Measurements from ENCODE around the gene EIF3D. TPM values are rescaled to one million over a fixed set of nuclear protein-coding genes. Genes with fewer than 3 reads are reported as not detected.

EIF3D gene
- 100 to 1,000 TPM; 211 to 215 TPM for total RNA-seq

GRCh38 chr22:36528795-36529751 lies at the start of gene EIF3D:
Gene EIF3D, minus strand, starts transcription at chr22:36529166. Its CDS starts 3,045 bp downstream, at chr22:36526121.

GRCh38 chr22:36506637-36507517 lies 22.1 kb downstream of the EIF3D start, which contains the start of gene FOXRED2:
Gene FOXRED2, minus strand, starts transcription at chr22:36507040. Its CDS starts 618 bp downstream, at chr22:36506422.

GRCh38 chr22:36481393-36482168 lies 47.4 kb downstream of the EIF3D start, which contains the start of gene TXN2:
Gene TXN2, minus strand, starts transcription at chr22:36481640. Its CDS starts 803 bp downstream, at chr22:36480837.

Other genes starting within 250 kb of the EIF3D start
- gene MYH9, start 141.2 kb downstream of the EIF3D start, total RNA-seq = 100 to 1,000 TPM; 848 to 896 TPM
- gene TXN2, start 47.5 kb downstream of the EIF3D start, total RNA-seq = 10 to 100 TPM; 69.6 to 75.5 TPM
- 10 to 100 TPM; 14.5 to 14.7 TPM for gene FOXRED2, start 22.1 kb downstream of the EIF3D start, total RNA-seq
- gene CACNG2, start 174.6 kb upstream of the EIF3D start, total RNA-seq = not detected
- gene IFT27, start 247.0 kb upstream of the EIF3D start, total RNA-seq = 10 to 100 TPM; 24.4 to 25.7 TPM

All from activated naive CD4-positive, alpha-beta T cell treated with anti-CD3 and anti-CD28 coated beads, Interleukin-2, amount 10 ng/mL, durations not matched to agents 5 hours and 36 hours (primary cell).